Spleen (tissue), 11 donors: ENCODE data around the gene HRNR. TPM values are rescaled to one million over a fixed set of nuclear protein-coding genes. Genes with fewer than 3 reads are reported as not detected.
A peak's percentile ranks its signal among the peaks of the same experiment; 100 is the strongest.

Source experiments
- DNase-seq: peaks from one replicate; pipeline ENCODE4 v3.0.0-alpha.2; 2020
- H3K27ac ChIP-seq, 8 donors: fragments of 200-600 bp; sonication (generic) in 7 of 8; 1 replicate in 4 of 8; 2 replicates in 4 of 8; pipeline versions ENCODE4 v1.5.0 to v1.8.0; 2016 to 2021; ENCODE audit warnings: inconsistent platforms in 4 of 8, mild to moderate bottlenecking in 4 of 8, moderate library complexity in 1 of 8
- H3K27me3 ChIP-seq, 7 donors: fragments of 200-600 bp; sonication (generic) in 6 of 7; replicated peaks in 1 of 7; 1 replicate in 4 of 7; 2 replicates in 3 of 7; pipeline versions ENCODE4 v1.5.0 to v1.8.0; 2016 to 2021; ENCODE audit warnings: inconsistent platforms in 3 of 7, mild to moderate bottlenecking in 1 of 7
- H3K36me3 ChIP-seq, 6 donors: fragments of 200-600 bp; sonication (generic) in 5 of 6; 1 replicate in 4 of 6; 2 replicates in 2 of 6; pipeline versions ENCODE4 v1.5.0 to v1.8.0; 2016 to 2021; ENCODE audit warnings: inconsistent platforms in 2 of 6
- H3K4me1 ChIP-seq, 6 donors: fragments of 200-600 bp; sonication (generic) in 5 of 6; 1 replicate in 3 of 6; 2 replicates in 3 of 6; pipeline versions ENCODE4 v1.5.0 to v1.8.0; 2016 to 2021; ENCODE audit warnings: inconsistent platforms in 3 of 6
- H3K4me3 ChIP-seq, 8 donors: fragments of 200-600 bp; sonication (generic) in 7 of 8; 1 replicate in 4 of 8; 2 replicates in 4 of 8; pipeline versions ENCODE4 v1.5.0 to v1.8.0; 2016 to 2021; ENCODE audit warnings: inconsistent platforms in 4 of 8, mild to moderate bottlenecking in 4 of 8, moderate library complexity in 2 of 8
- H3K9me3 ChIP-seq, 8 donors: fragments of 200-600 bp; sonication (generic) in 7 of 8; 1 replicate in 4 of 8; 2 replicates in 4 of 8; pipeline versions ENCODE4 v1.5.0 to v1.8.0; 2016 to 2021; ENCODE audit warnings: inconsistent platforms in 4 of 8
- CTCF ChIP-seq, 11 experiments: fragments of 200-600 bp in 7 of 11; fragments of 450-650 bp in 4 of 11; sonication (generic) in 4 of 11; IDR thresholded peaks in 8 of 11; conservative IDR thresholded peaks in 3 of 11; 1 replicate in 7 of 11; 2 replicates in 4 of 11; pipeline versions ENCODE4 v1.4.0 to v1.8.0; 2016 to 2021; ENCODE audit warnings: antibody characterized with exemption in 11 of 11, inconsistent platforms in 4 of 11, mild to moderate bottlenecking in 1 of 11
- POLR2A ChIP-seq, 3 donors: fragments of 450-650 bp; IDR thresholded peaks; one replicate each; pipeline ENCODE4 v1.5.1; 2017; ENCODE audit warnings: antibody characterized with exemption in 3 of 3, mild to moderate bottlenecking in 1 of 3
- POLR2AphosphoS5 ChIP-seq, 3 donors: sonication (generic); formaldehyde crosslinking; IDR thresholded peaks; one replicate each; pipeline ENCODE4 v1.5.1; 2017; ENCODE audit warnings: antibody characterized with exemption in 3 of 3
- WGBS, 5 donors: extraction: QIAGEN DNeasy Blood & Tissue Kit in 3 of 5; methylation state at CpG; one replicate each; pipeline versions ENCODE4 v1.1.5 to v1.1.7; 2013 to 2018; 5-methylcytosine and 5-hydroxymethylcytosine counted together
- intact Hi-C: fragments of 100-400 bp; cut with DNase I; formaldehyde crosslinking; loops from one replicate; pipeline ENCODE4 v1.15.0; 2023; ENCODE audit warnings: low total_unique reads
- polyA plus RNA-seq, 3 donors: library from polyadenylated mRNA; stranded (reverse); fragments of 200-250 nt; gene quantifications; one replicate each; pipeline ENCODE4 v1.2.1, GENCODE V29; 2013
- total RNA-seq, 7 donors: library from RNA; depleted of rRNA in 3 of 7; stranded (reverse); fragments of >200 nt in 3 of 7; fragmentation: NEBNext Ultra II Directional in 4 of 7; extraction: Animal tissue kit (Norgen Biotek cat#: 25700) in 4 of 7; gene quantifications; one replicate each; pipeline versions ENCODE4 v1.1.0 to v1.2.1, GENCODE V29; 2016 to 2021
- donor health status: healthy with polysubstance abuse.
- donor health status: DM: no; HTN: no; CAD: no; lungs with moderate emphysema.
- donor health status: DM: no; HTN: no; CAD: no.
- donor health status: Bipolar disorder and iron deficiency.
- donor health status: healthy.
- donor health status: DM: no; HTN: no; CAD: no.
- donor health status: DM: yes; HTN: yes; CAD: no.

Gene HRNR
- total and polyA plus RNA-seq, 10 donors, result under 0.01 TPM; not detected in 9

GRCh38 chr1:152182431-152182830, 41.6 kb downstream of the HRNR start:
- peaks cover 0 to 9% (median 0%) of the 10 kb centered on the region in 7 donors for H3K27me3 ChIP-seq

GRCh38 chr1:152179566-152179965, 44.4 kb downstream of the HRNR start:
- Histone ChIP-seq H3K9me3 (no peaks in the 10 kb centered on the region), H3K27ac (peak overlapping the region in 4 of 8 donors; percentile 9 to 59 (median 34)), H3K4me3 (no peak overlapping the region), H3K36me3 (no peaks in the 10 kb centered on the region), H3K27me3 (peaks cover 0 to 6% (median 0%) of the 10 kb centered on the region in 7 donors), H3K4me1 (peaks cover 0 to 7% (median 0%) of the 10 kb centered on the region in 6 donors)
- DNase-seq, result no peak
- intact Hi-C loops, result no loop called here
- TF ChIP-seq POLR2AphosphoS5 (IDR thresholded peaks at IDR 0.05) (peak in 2 of 3 donors; percentile 40 to 44), CTCF (IDR thresholded peaks at IDR 0.05 in 8 of 11, conservative IDR thresholded peaks at IDR 0.05 in 3 of 11) (no peak)
- WGBS, 5 donors, result 52 to 68% (median 63%) methylated on average over 1 of the region's 1 CpG

More at GRCh38 chr1:152182431-152182830, 41.6 kb downstream of the HRNR start:
- no peak overlapping the region for H3K27ac ChIP-seq
- WGBS, 5 donors, result 61 to 73% (median 67%) methylated on average over 2 of the region's 2 CpGs
- peaks cover 0 to 13% (median 0%) of the 10 kb centered on the region in 6 donors for H3K4me1 ChIP-seq
- no peaks in the 10 kb centered on the region for H3K36me3 ChIP-seq
- no peak overlapping the region for H3K4me3 ChIP-seq
- TF ChIP-seq POLR2AphosphoS5 (IDR thresholded peaks at IDR 0.05) (no peak), CTCF (IDR thresholded peaks at IDR 0.05 in 8 of 11, conservative IDR thresholded peaks at IDR 0.05 in 3 of 11) (peak in 8 of 11 experiments; percentile 18 to 62 (median 54)), POLR2A (IDR thresholded peaks at IDR 0.05) (no peak)
- DNase-seq, result no peak
- intact Hi-C loops, result no loop called here
- H3K9me3 ChIP-seq, result no peaks in the 10 kb centered on the region

- intact Hi-C loops, result no loop called here
- Histone ChIP-seq H3K27me3 (peaks cover 0 to 3% (median 0%) of the 10 kb centered on the region in 7 donors), H3K4me1 (peaks cover 0 to 39% (median 9%) of the 10 kb centered on the region in 6 donors), H3K36me3 (no peaks in the 10 kb centered on the region), H3K4me3 (no peak overlapping the region), H3K9me3 (no peaks in the 10 kb centered on the region), H3K27ac (peak overlapping the region in 5 of 8 donors; percentile 31 to 72 (median 62))
- peak in 1 of 3 donors; percentile 22 for TF ChIP-seq POLR2AphosphoS5 (IDR thresholded peaks at IDR 0.05)
- TF ChIP-seq CTCF (IDR thresholded peaks at IDR 0.05 in 8 of 11, conservative IDR thresholded peaks at IDR 0.05 in 3 of 11), result no peak
- WGBS, 5 donors, result 65 to 77% (median 71%) methylated on average over 5 of the region's 5 CpGs
- no peak for DNase-seq
Observed at GRCh38 chr1:152170287-152170905, 53.6 kb downstream of the HRNR start.

- DNase-seq, result no peak
- TF ChIP-seq CTCF (IDR thresholded peaks at IDR 0.05 in 8 of 11, conservative IDR thresholded peaks at IDR 0.05 in 3 of 11), result no peak
- TF ChIP-seq POLR2AphosphoS5 (IDR thresholded peaks at IDR 0.05), result peak in 1 of 3 donors; percentile 12
- Histone ChIP-seq H3K4me1 (peaks cover 0 to 48% (median 9%) of the 10 kb centered on the region in 6 donors), H3K9me3 (no peaks in the 10 kb centered on the region), H3K36me3 (no peaks in the 10 kb centered on the region), H3K27ac (peak overlapping the region in 5 of 8 donors; percentile 31 to 72 (median 62)), H3K4me3 (no peak overlapping the region), H3K27me3 (peaks cover 0 to 9% (median 0%) of the 10 kb centered on the region in 7 donors)
- intact Hi-C loops, result no loop called here
- WGBS, 5 donors, result 70 to 91% (median 73%) methylated on average over 4 of the region's 4 CpGs
Observed at GRCh38 chr1:152169366-152170025, 54.5 kb downstream of the HRNR start.
